Measurements from ENCODE around the gene VPS13D.

Gene VPS13D

GRCh38 chr1:12478612-12478985, 248.8 kb downstream of the VPS13D start:
- Mint-ChIP-seq H3K27ac (peak overlapping the region; percentile 89), H3K4me3 (peak overlapping the region; percentile 10), H3K36me3 (ENCODE audit: low read depth) (peaks cover 67% of the 10 kb centered on the region), H3K9me3 (no peaks in the 10 kb centered on the region), H3K4me1 (ENCODE audit: low read depth) (peaks cover 88% of the 10 kb centered on the region), H3K27me3 (no peaks in the 10 kb centered on the region)
- DNase-seq: peak; percentile 55

GRCh38 chr1:12479311-12479710, 249.5 kb downstream of the VPS13D start:
- Mint-ChIP-seq H3K36me3 (ENCODE audit: low read depth) (peaks cover 65% of the 10 kb centered on the region), H3K27me3 (no peaks in the 10 kb centered on the region), H3K9me3 (no peaks in the 10 kb centered on the region), H3K4me3 (no peak overlapping the region), H3K27ac (no peak overlapping the region), H3K4me1 (ENCODE audit: low read depth) (peaks cover 80% of the 10 kb centered on the region)
- DNase-seq: no peak

- no peak overlapping the region for H3K4me3 Mint-ChIP-seq
- DNase-seq: no peak
- peak overlapping the region; percentile 71 for H3K27ac Mint-ChIP-seq
- peaks cover 73% of the 10 kb centered on the region for H3K4me1 Mint-ChIP-seq (ENCODE audit: low read depth)
- H3K27me3 Mint-ChIP-seq: no peaks in the 10 kb centered on the region
- H3K36me3 Mint-ChIP-seq (ENCODE audit: low read depth): peaks cover 65% of the 10 kb centered on the region
- H3K9me3 Mint-ChIP-seq: no peaks in the 10 kb centered on the region
Observed at GRCh38 chr1:12480041-12480440, 250.2 kb downstream of the VPS13D start.

GRCh38 chr1:12480748-12481362, 251.0 kb downstream of the VPS13D start:
- peaks cover 67% of the 10 kb centered on the region for H3K36me3 Mint-ChIP-seq (ENCODE audit: low read depth)
- DNase-seq: peak; percentile 60
- no peaks in the 10 kb centered on the region for H3K27me3 Mint-ChIP-seq
- no peaks in the 10 kb centered on the region for H3K9me3 Mint-ChIP-seq
- no peak overlapping the region for H3K4me3 Mint-ChIP-seq
- H3K27ac Mint-ChIP-seq: peak overlapping the region; percentile 86
- H3K4me1 Mint-ChIP-seq (ENCODE audit: low read depth): peaks cover 65% of the 10 kb centered on the region

GRCh38 chr1:12481928-12482327, 252.1 kb downstream of the VPS13D start:
- Mint-ChIP-seq H3K27ac (peak overlapping the region; percentile 86), H3K4me1 (ENCODE audit: low read depth) (peaks cover 54% of the 10 kb centered on the region), H3K4me3 (no peak overlapping the region), H3K36me3 (ENCODE audit: low read depth) (peaks cover 65% of the 10 kb centered on the region), H3K9me3 (no peaks in the 10 kb centered on the region), H3K27me3 (no peaks in the 10 kb centered on the region)
- no peak for DNase-seq

GRCh38 chr1:12482988-12483387, 253.2 kb downstream of the VPS13D start:
- Mint-ChIP-seq H3K4me1 (ENCODE audit: low read depth) (peaks cover 46% of the 10 kb centered on the region), H3K36me3 (ENCODE audit: low read depth) (peaks cover 60% of the 10 kb centered on the region), H3K27ac (no peak overlapping the region), H3K27me3 (no peaks in the 10 kb centered on the region), H3K9me3 (no peaks in the 10 kb centered on the region), H3K4me3 (no peak overlapping the region)
- DNase-seq: no peak

- no peak overlapping the region for H3K4me3 Mint-ChIP-seq
- H3K36me3 Mint-ChIP-seq (ENCODE audit: low read depth): peaks cover 58% of the 10 kb centered on the region
- DNase-seq: no peak
- H3K4me1 Mint-ChIP-seq (ENCODE audit: low read depth): peaks cover 22% of the 10 kb centered on the region
- no peak overlapping the region for H3K27ac Mint-ChIP-seq
- no peaks in the 10 kb centered on the region for H3K9me3 Mint-ChIP-seq
- no peaks in the 10 kb centered on the region for H3K27me3 Mint-ChIP-seq
Observed at GRCh38 chr1:12485231-12486058, 255.6 kb downstream of the VPS13D start.

- no peak overlapping the region for H3K27ac Mint-ChIP-seq
- H3K27me3 Mint-ChIP-seq: no peaks in the 10 kb centered on the region
- H3K4me3 Mint-ChIP-seq: no peak overlapping the region
- no peak for DNase-seq
- H3K9me3 Mint-ChIP-seq: no peaks in the 10 kb centered on the region
- H3K4me1 Mint-ChIP-seq (ENCODE audit: low read depth): peaks cover 16% of the 10 kb centered on the region
- peaks cover 58% of the 10 kb centered on the region for H3K36me3 Mint-ChIP-seq (ENCODE audit: low read depth)
Observed at GRCh38 chr1:12486059-12486341, 256.2 kb downstream of the VPS13D start.

GRCh38 chr1:12486401-12487005, 256.7 kb downstream of the VPS13D start:
- Mint-ChIP-seq H3K36me3 (ENCODE audit: low read depth) (peaks cover 59% of the 10 kb centered on the region), H3K27me3 (no peaks in the 10 kb centered on the region), H3K4me3 (no peak overlapping the region), H3K9me3 (no peaks in the 10 kb centered on the region), H3K27ac (no peak overlapping the region), H3K4me1 (ENCODE audit: low read depth) (peaks cover 11% of the 10 kb centered on the region)
- DNase-seq: no peak

- Mint-ChIP-seq H3K27me3 (no peaks in the 10 kb centered on the region), H3K9me3 (no peaks in the 10 kb centered on the region), H3K27ac (no peak overlapping the region), H3K4me1 (ENCODE audit: low read depth) (peaks cover 3% of the 10 kb centered on the region), H3K36me3 (ENCODE audit: low read depth) (peaks cover 61% of the 10 kb centered on the region), H3K4me3 (no peak overlapping the region)
- DNase-seq: no peak
Observed at GRCh38 chr1:12487520-12487919, 257.7 kb downstream of the VPS13D start.

- no peaks in the 10 kb centered on the region for H3K9me3 Mint-ChIP-seq
- H3K36me3 Mint-ChIP-seq (ENCODE audit: low read depth): peaks cover 61% of the 10 kb centered on the region
- no peak for DNase-seq
- H3K4me1 Mint-ChIP-seq (ENCODE audit: low read depth): peaks cover 3% of the 10 kb centered on the region
- no peak overlapping the region for H3K27ac Mint-ChIP-seq
- no peak overlapping the region for H3K4me3 Mint-ChIP-seq
- H3K27me3 Mint-ChIP-seq: no peaks in the 10 kb centered on the region
Observed at GRCh38 chr1:12488666-12489354, 259.0 kb downstream of the VPS13D start.

GRCh38 chr1:12490532-12491142, 260.8 kb downstream of the VPS13D start:
- Mint-ChIP-seq H3K4me1 (ENCODE audit: low read depth) (peaks cover 5% of the 10 kb centered on the region), H3K36me3 (ENCODE audit: low read depth) (peaks cover 46% of the 10 kb centered on the region), H3K9me3 (no peaks in the 10 kb centered on the region)

GRCh38 chr1:12491656-12492055, 261.8 kb downstream of the VPS13D start:
- Mint-ChIP-seq H3K36me3 (ENCODE audit: low read depth) (peaks cover 43% of the 10 kb centered on the region), H3K4me3 (no peak overlapping the region), H3K9me3 (no peaks in the 10 kb centered on the region)

More at GRCh38 chr1:12490532-12491142, 260.8 kb downstream of the VPS13D start:
- Mint-ChIP-seq H3K27me3 (no peaks in the 10 kb centered on the region), H3K4me3 (no peak overlapping the region), H3K27ac (no peak overlapping the region)
- no peak for DNase-seq

GRCh38 chr1:12495725-12496124, 265.9 kb downstream of the VPS13D start:
- Mint-ChIP-seq H3K4me3 (no peak overlapping the region), H3K36me3 (ENCODE audit: low read depth) (peaks cover 60% of the 10 kb centered on the region), H3K9me3 (no peaks in the 10 kb centered on the region), H3K4me1 (ENCODE audit: low read depth) (peaks cover 31% of the 10 kb centered on the region), H3K27ac (no peak overlapping the region), H3K27me3 (no peaks in the 10 kb centered on the region)
- DNase-seq: no peak

More at GRCh38 chr1:12491656-12492055, 261.8 kb downstream of the VPS13D start:
- no peaks in the 10 kb centered on the region for H3K27me3 Mint-ChIP-seq
- DNase-seq: no peak
- peaks cover 15% of the 10 kb centered on the region for H3K4me1 Mint-ChIP-seq (ENCODE audit: low read depth)
- no peak overlapping the region for H3K27ac Mint-ChIP-seq
